OCI-LY1 (cell line): ENCODE data around the gene CD244.

ENCODE experiments used
- H2AFZ ChIP-seq: fragments of 200-600 bp; sonication (generic), shearing (Covaris generic); 2 replicates; pipeline ENCODE4 v1.6.0; 2014; ENCODE audit warnings: antibody characterized with exemption, mild to moderate bottlenecking, low read length
- H3F3A ChIP-seq: fragments of 200-600 bp; sonication (generic), shearing (Covaris generic); 2 replicates; pipeline ENCODE4 v1.6.0; 2014; ENCODE audit warnings: mild to moderate bottlenecking, antibody characterized with exemption, low read length, moderate library complexity; ENCODE audit not compliant: insufficient read depth
- H3K27ac ChIP-seq: fragments of 200-600 bp; sonication (generic); 2 replicates; pipeline ENCODE4 v1.5.1; 2014; ENCODE audit warnings: low read length, mixed run types, mild to moderate bottlenecking, low read depth; ENCODE audit not compliant: poor library complexity, severe bottlenecking
- H3K27me3 ChIP-seq: fragments of 200-600 bp; sonication (generic); 2 replicates; pipeline ENCODE4 v1.6.0; 2014; ENCODE audit warnings: antibody characterized with exemption, mild to moderate bottlenecking, low read length, moderate library complexity; ENCODE audit not compliant: insufficient read depth
- H3K36me3 ChIP-seq: fragments of 200-600 bp; sonication (generic); 2 replicates; pipeline ENCODE4 v1.6.1; 2014; ENCODE audit warnings: mild to moderate bottlenecking, antibody characterized with exemption, low read length, moderate library complexity, mixed read lengths; ENCODE audit not compliant: insufficient read depth
- H3K4me1 ChIP-seq: fragments of 200-600 bp; sonication (generic); 2 replicates; pipeline ENCODE4 v1.5.1; 2014; ENCODE audit warnings: mild to moderate bottlenecking, low read length, moderate library complexity; ENCODE audit not compliant: insufficient read depth, severe bottlenecking
- H3K4me2 ChIP-seq: fragments of 200-600 bp; sonication (generic), shearing (Covaris generic); 2 replicates; pipeline ENCODE4 v1.6.1; 2014; ENCODE audit warnings: low read length
- H3K4me3 ChIP-seq: fragments of 200-600 bp; sonication (generic); 2 replicates; pipeline ENCODE4 v1.5.1; 2014; ENCODE audit warnings: low read length, low read depth, mild to moderate bottlenecking, mixed read lengths; ENCODE audit not compliant: poor library complexity, severe bottlenecking
- H3K79me2 ChIP-seq: fragments of 200-600 bp; shearing (Covaris generic); 2 replicates; pipeline ENCODE4 v1.6.1; 2016; ENCODE audit warnings: mixed run types, low read length, mixed read lengths; ENCODE audit not compliant: insufficient read depth
- H3K9ac ChIP-seq: fragments of 200-600 bp; sonication (generic), shearing (Covaris generic); 2 replicates; pipeline ENCODE4 v1.6.1; 2014; ENCODE audit warnings: mild to moderate bottlenecking, low read length, mixed read lengths
- H3K9me2 ChIP-seq: fragments of 200-600 bp; sonication (generic), shearing (Covaris generic); 2 replicates; pipeline ENCODE4 v1.6.1; 2014; ENCODE audit warnings: low read depth, mild to moderate bottlenecking, low read length, mixed read lengths
- H3K9me3 ChIP-seq: fragments of 200-600 bp; shearing (Covaris generic); 2 replicates; pipeline ENCODE4 v1.6.1; 2014; ENCODE audit warnings: low read length, mixed read lengths
- H4K20me1 ChIP-seq: fragments of 200-600 bp; sonication (generic), shearing (Covaris generic); 2 replicates; pipeline ENCODE4 v1.6.0; 2016; ENCODE audit warnings: mild to moderate bottlenecking, low read length; ENCODE audit not compliant: insufficient read depth
- CTCF ChIP-seq: fragments of 200-600 bp; sonication (generic), shearing (Covaris generic); IDR thresholded peaks from 2 replicates; pipeline ENCODE4 v1.5.1; 2017; ENCODE audit warnings: mild to moderate bottlenecking, antibody characterized with exemption, low read length, moderate library complexity, mixed read lengths
- EZH2 ChIP-seq: fragments of 200-600 bp; sonication (generic), shearing (Covaris generic); IDR thresholded peaks from 2 replicates; pipeline ENCODE4 v1.8.0; 2017; ENCODE audit warnings: borderline replicate concordance, mixed run types, mild to moderate bottlenecking, antibody characterized with exemption, low read length, moderate library complexity, mixed read lengths

Gene CD244

GRCh38 chr1:160850541-160850940, 12.1 kb downstream of the CD244 start:
- H3K4me3 ChIP-seq, result no peak overlapping the region
- no peaks in the 10 kb centered on the region for H3K4me1 ChIP-seq
- no peaks in the 10 kb centered on the region for H3F3A ChIP-seq
- H3K4me2 ChIP-seq, result no peak overlapping the region
- H2AFZ ChIP-seq, result no peak overlapping the region
- no peak overlapping the region for H3K27ac ChIP-seq
- no peaks in the 10 kb centered on the region for H4K20me1 ChIP-seq
- 0 out of 2 replicates have a peak, but pooled peaks cover 3% of the 10 kb centered on the region for H3K9me3 ChIP-seq
- no peaks in the 10 kb centered on the region for H3K9me2 ChIP-seq
- H3K9ac ChIP-seq, result no peak overlapping the region
- no peaks in the 10 kb centered on the region for H3K36me3 ChIP-seq
- no peaks in the 10 kb centered on the region for H3K79me2 ChIP-seq
- H3K27me3 ChIP-seq, result no peaks in the 10 kb centered on the region
- no peak for TF ChIP-seq EZH2
- TF ChIP-seq CTCF, result no peak

GRCh38 chr1:160846281-160846680, 16.4 kb downstream of the CD244 start:
- no peak overlapping the region for H3K4me3 ChIP-seq
- no peak overlapping the region for H3K9ac ChIP-seq
- no peaks in the 10 kb centered on the region for H3F3A ChIP-seq
- no peaks in the 10 kb centered on the region for H3K9me3 ChIP-seq
- H3K4me2 ChIP-seq, result no peak overlapping the region
- H3K27me3 ChIP-seq, result no peaks in the 10 kb centered on the region
- no peak for TF ChIP-seq CTCF
- no peak for TF ChIP-seq EZH2
- H3K9me2 ChIP-seq, result no peaks in the 10 kb centered on the region
- H4K20me1 ChIP-seq, result no peaks in the 10 kb centered on the region
- H2AFZ ChIP-seq, result no peak overlapping the region
- H3K79me2 ChIP-seq, result no peaks in the 10 kb centered on the region
- no peaks in the 10 kb centered on the region for H3K4me1 ChIP-seq
- H3K36me3 ChIP-seq, result no peaks in the 10 kb centered on the region
- H3K27ac ChIP-seq, result no peak overlapping the region

GRCh38 chr1:160844447-160845232, 18.0 kb downstream of the CD244 start:
- Histone ChIP-seq H3K27me3 (no peaks in the 10 kb centered on the region), H3K9me3 (no peaks in the 10 kb centered on the region), H3F3A (no peaks in the 10 kb centered on the region), H3K4me2 (no peak overlapping the region), H3K9me2 (no peaks in the 10 kb centered on the region), H3K4me3 (no peak overlapping the region), H3K27ac (no peak overlapping the region), H3K4me1 (no peaks in the 10 kb centered on the region), H3K9ac (no peak overlapping the region), H3K36me3 (no peaks in the 10 kb centered on the region), H3K79me2 (no peaks in the 10 kb centered on the region), H2AFZ (no peak overlapping the region), H4K20me1 (no peaks in the 10 kb centered on the region)
- no peak for TF ChIP-seq CTCF
- no peak for TF ChIP-seq EZH2
